ENCODE measurements around the gene SMIM23. TPM values are rescaled to one million over a fixed set of nuclear protein-coding genes. Genes with fewer than 3 reads are reported as not detected.

The SMIM23 gene
- not detected in 3 replicates for total RNA-seq

- H3K27me3 Mint-ChIP-seq (ENCODE audit: low read depth) = peaks cover 11% of the 10 kb centered on the region
- H3K36me3 Mint-ChIP-seq = no peaks in the 10 kb centered on the region
- H3K9me3 Mint-ChIP-seq = no peaks in the 10 kb centered on the region
- H3K4me1 Mint-ChIP-seq = no peaks in the 10 kb centered on the region
- H3K4me3 Mint-ChIP-seq = no peak within 1 kb of the TSS
- no peak within 1 kb of the TSS for H3K27ac Mint-ChIP-seq
- DNase-seq (ENCODE audit: low spot score in 2 of 2, unreplicated experiment in 2 of 2) = no peak
- TF ChIP-seq CTCF (IDR thresholded peaks at IDR 0.05; ENCODE audit: unreplicated experiment) = no peak
Measured at GRCh38 chr5:171785517-171785916, at the start of gene SMIM23. TSS of gene SMIM23 (plus strand) at chr5:171785817. CDS start at chr5:171785872, 55 bp downstream.

- Mint-ChIP-seq H3K27me3 (ENCODE audit: low read depth) (peaks cover 6% of the 10 kb centered on the region), H3K27ac (no peak overlapping the region), H3K9me3 (no peaks in the 10 kb centered on the region), H3K4me3 (no peak overlapping the region), H3K4me1 (no peaks in the 10 kb centered on the region), H3K36me3 (no peaks in the 10 kb centered on the region)
- DNase-seq (ENCODE audit: low spot score in 2 of 2, unreplicated experiment in 2 of 2) = no peak
- no peak for TF ChIP-seq CTCF (IDR thresholded peaks at IDR 0.05; ENCODE audit: unreplicated experiment)
Measured at GRCh38 chr5:171736976-171737891, 48.4 kb upstream of the SMIM23 start.

GRCh38 chr5:171738501-171738900, 47.1 kb upstream of the SMIM23 start:
- no peak for DNase-seq (ENCODE audit: low spot score in 2 of 2, unreplicated experiment in 2 of 2)
- H3K4me1 Mint-ChIP-seq = no peaks in the 10 kb centered on the region
- no peak overlapping the region for H3K4me3 Mint-ChIP-seq
- peaks cover 4% of the 10 kb centered on the region for H3K27me3 Mint-ChIP-seq (ENCODE audit: low read depth)
- no peaks in the 10 kb centered on the region for H3K36me3 Mint-ChIP-seq
- no peak overlapping the region for H3K27ac Mint-ChIP-seq
- TF ChIP-seq CTCF (IDR thresholded peaks at IDR 0.05; ENCODE audit: unreplicated experiment) = no peak
- no peaks in the 10 kb centered on the region for H3K9me3 Mint-ChIP-seq

GRCh38 chr5:171739271-171739670, 46.3 kb upstream of the SMIM23 start:
- TF ChIP-seq CTCF (IDR thresholded peaks at IDR 0.05; ENCODE audit: unreplicated experiment) = no peak
- H3K36me3 Mint-ChIP-seq = no peaks in the 10 kb centered on the region
- no peaks in the 10 kb centered on the region for H3K4me1 Mint-ChIP-seq
- H3K9me3 Mint-ChIP-seq = no peaks in the 10 kb centered on the region
- H3K27me3 Mint-ChIP-seq (ENCODE audit: low read depth) = peaks cover 9% of the 10 kb centered on the region
- H3K27ac Mint-ChIP-seq = no peak overlapping the region
- no peak for DNase-seq (ENCODE audit: low spot score in 2 of 2, unreplicated experiment in 2 of 2)
- no peak overlapping the region for H3K4me3 Mint-ChIP-seq

GRCh38 chr5:171743436-171744076, 42.1 kb upstream of the SMIM23 start:
- no peak for DNase-seq (ENCODE audit: low spot score in 2 of 2, unreplicated experiment in 2 of 2)
- no peaks in the 10 kb centered on the region for H3K4me1 Mint-ChIP-seq
- peaks cover 15% of the 10 kb centered on the region for H3K27me3 Mint-ChIP-seq (ENCODE audit: low read depth)
- no peak overlapping the region for H3K4me3 Mint-ChIP-seq
- no peaks in the 10 kb centered on the region for H3K36me3 Mint-ChIP-seq
- TF ChIP-seq CTCF (IDR thresholded peaks at IDR 0.05; ENCODE audit: unreplicated experiment) = no peak
- no peak overlapping the region for H3K27ac Mint-ChIP-seq
- H3K9me3 Mint-ChIP-seq = no peaks in the 10 kb centered on the region
